HG03280 (cell line): ENCODE data around the gene PSEN1.

Experiments used
- ATAC-seq: cut with Tn5 transposase; IDR thresholded peaks from one replicate; pipeline ENCODE4 v1.9.1; 2021; ENCODE audit warnings: mild to moderate bottlenecking, moderate library complexity; ENCODE audit not compliant: unreplicated experiment

PSEN1 gene

DNA sequence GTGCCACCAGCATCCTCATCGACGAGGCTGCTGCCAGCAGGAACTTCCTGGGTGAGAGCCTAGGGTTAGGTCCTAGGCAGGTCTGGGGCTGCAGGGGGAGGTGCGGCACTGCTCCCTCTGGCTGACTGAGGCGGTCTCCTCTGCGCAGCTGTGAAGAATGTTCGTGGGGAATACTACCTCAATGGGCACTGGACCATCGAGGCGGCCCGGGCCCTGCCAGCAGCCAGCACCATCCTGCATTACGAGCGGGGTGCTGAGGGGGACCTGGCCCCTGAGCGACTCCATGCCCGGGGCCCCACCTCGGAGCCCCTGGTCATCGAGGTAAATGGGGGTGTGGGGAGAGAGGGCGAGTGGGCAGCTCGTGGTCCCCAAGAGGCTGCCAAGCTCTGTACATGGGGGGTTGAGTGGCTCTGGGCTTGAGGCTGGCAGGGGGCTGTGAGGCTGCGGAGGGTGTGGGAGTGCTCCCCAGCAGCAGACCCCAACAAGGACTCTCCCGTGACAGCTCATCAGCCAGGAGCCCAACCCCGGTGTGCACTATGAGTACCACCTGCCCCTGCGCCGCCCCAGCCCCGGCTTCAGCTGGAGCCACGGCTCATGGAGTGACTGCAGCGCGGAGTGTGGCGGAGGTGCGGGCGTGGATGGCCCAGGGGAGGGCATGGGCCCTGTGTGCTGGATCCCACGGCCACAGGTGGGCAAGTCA is 115.4 kb downstream of the PSEN1 start:
- ATAC-seq = no peak

DNA sequence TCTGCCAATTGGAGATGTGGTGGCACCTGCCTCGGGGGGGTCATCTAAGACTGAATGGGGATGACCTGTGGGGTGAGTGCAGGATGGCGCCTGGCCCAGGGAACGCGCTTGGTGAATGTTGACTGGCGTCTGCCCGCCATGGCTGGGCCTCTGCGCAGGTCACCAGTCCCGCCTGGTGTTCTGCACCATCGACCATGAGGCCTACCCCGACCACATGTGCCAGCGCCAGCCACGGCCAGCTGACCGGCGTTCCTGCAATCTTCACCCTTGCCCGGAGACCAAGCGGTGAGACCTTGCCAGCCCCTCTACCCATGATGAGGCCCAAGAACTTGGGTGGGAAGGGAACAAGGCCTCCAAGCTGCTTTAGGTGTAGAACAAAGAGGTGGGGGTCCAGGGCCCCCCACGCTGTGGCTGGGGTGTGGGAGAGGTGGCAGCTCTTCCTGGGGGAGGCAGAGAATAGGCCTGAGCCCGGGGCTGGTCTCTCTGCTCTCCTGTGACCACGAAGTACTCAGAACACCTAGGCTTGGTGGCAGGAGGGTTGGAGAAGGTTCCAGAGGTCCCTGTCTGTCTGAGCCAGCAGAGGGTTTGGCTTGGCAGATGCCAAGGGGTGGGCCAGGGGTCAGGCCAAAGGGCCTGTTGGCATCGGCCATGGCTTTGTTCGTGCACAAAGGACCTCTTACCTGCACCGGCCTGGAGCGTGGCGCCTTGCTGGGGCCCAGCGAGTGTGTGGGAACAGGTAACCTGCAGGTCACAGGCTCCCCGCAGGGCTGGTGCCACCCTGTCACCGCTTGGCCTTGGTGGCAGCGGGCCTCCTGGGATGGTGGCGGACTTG is 116.4 kb downstream of the PSEN1 start:
- ATAC-seq = no peak

DNA sequence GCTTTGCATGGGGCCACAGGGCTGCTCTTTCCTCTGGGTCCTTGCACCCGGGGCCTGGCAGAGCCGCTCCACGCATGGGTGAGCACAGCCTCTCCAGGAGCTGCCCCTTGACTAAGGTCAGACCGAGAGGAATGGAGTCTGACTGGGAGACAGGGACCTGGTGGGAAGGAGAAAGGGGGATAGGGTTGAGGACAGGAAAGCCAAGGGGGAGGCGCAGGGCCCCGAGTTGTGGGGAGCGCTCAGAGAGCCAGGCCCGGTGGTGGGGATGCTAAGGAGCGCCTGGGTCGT is 117.0 kb downstream of the PSEN1 start:
- ATAC-seq = no peak

DNA sequence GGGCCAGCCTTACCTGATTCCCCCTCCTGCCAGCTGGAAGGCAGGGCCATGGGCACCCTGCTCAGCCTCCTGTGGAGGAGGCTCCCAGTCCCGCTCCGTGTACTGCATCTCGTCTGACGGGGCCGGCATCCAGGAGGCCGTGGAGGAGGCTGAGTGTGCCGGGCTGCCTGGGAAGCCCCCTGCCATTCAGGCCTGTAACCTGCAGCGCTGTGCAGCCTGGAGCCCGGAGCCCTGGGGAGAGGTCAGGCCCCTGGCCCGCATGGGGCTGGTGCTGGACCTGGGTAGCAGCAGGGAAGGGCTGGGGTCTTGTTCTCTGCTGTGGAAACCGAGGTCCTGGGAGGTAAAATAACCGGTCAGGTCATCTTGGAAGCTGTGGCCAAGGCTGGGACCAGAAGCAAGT is 117.4 kb downstream of the PSEN1 start:
- ATAC-seq = no peak

GRCh38 chr14:73254247-73255004 is 118.1 kb downstream of the PSEN1 start:
- ATAC-seq = no peak

GRCh38 chr14:73255005-73255400 is 118.7 kb downstream of the PSEN1 start:
- no peak for ATAC-seq

DNA sequence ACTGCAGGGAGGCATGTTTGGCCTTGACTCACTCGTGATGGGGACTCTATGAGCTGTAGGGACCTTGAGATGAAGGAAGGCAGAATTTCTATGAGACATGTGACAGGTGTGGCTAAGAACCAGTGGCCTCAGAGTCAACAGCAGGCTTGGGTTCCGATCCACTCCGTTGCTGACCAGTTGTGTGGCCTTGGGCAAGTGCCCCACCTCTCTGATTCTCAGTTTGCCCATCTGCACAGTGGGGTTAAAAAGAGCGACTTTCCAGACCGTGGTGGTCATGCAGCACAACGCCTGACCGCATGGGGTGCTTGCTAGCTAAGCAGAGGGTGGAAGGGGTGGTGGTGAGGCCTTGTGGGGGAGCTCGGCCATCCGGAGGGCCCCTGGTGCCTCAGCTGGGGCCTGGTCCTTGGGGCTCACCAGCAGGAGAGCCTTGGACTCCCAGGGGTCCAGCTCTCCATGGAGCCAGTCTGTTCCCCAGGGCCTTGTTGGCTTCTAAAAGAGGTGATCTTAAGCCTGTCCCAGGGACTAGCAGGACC is 119.5 kb downstream of the PSEN1 start:
- no peak for ATAC-seq

DNA sequence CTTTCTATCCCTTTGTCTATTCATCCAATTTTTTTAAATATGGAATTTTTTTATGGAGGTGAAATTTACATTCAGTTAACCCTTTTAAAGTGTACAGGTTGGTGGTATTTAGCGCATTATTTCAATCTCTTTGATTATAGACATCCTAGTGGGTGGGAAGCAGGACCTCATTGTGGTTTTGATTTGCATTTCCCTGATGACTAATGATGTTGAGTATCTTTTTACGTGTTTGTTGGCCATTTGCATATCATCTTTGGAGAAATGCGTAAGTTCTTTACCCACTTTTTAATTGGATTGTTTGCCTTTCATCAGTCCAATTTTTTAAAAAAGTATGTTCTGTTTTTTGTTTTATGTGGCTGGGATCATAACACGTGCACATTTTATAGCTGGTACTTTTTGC is 121.8 kb downstream of the PSEN1 start:
- no peak for ATAC-seq

- no peak for ATAC-seq
Measured at GRCh38 chr14:73258845-73259611, 122.7 kb downstream of the PSEN1 start.

- no peak for ATAC-seq
Measured at GRCh38 chr14:73259837-73260236, 123.5 kb downstream of the PSEN1 start.

GRCh38 chr14:73260574-73260973 is 124.3 kb downstream of the PSEN1 start:
- no peak for ATAC-seq

DNA sequence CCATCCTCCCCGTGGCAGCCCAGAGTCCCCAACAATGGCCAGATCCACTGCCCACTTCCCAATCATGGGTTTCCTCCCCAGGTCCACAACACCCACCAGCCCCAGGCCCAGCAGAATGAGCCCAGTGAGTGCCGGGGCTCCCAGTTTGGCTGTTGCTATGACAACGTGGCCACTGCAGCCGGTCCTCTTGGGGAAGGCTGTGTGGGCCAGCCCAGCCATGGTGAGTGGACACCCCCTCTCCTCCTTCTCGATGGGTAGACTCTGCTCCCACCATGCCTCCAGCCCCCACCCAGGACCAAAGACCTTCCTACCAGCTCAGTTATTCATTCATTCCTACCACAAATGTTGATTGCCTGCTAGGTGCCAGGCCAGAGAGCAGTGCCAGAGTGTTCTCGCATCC is 124.8 kb downstream of the PSEN1 start:
- no peak for ATAC-seq

DNA sequence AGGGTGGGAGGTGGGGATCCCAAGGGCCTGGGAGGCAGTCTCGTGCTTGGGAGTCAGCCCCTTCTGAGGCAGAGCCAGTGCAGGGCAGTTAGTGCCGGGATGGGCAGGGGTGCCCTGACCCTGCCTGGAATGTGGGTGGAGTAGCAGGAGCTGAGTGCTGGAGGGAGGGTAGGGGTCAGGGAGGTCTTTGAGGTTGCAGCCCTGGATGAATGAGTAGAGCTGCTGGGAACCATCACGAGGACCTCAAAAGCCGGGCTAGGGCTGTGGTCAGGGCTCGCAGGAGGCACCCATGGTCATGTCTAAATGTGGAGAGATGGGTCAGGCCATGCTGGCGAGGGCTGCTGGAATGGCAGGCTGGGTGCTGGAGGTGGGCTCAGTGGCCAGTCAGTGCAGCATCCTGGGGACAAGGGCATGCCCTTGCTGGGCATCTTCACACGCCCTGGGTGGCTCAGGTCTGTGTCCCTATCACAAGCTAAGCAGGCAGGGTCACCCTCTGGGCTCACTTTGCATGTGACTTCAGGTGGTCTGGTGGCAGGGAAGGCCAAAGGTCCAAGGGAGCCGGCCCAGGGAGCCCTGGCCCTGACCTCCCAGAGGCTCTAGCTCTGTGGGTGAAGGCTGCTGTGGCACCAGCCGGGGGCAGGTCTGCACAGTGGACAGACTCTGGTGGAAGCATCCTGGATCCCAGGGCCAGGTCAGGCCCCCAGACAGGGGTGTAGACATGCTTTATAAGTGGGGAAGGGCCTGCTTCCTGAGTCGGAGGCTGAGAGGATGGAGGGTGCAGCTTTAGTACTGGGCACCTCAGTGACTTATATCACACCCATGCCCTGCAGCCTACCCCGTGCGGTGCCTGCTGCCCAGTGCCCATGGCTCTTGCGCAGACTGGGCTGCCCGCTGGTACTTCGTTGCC is 125.5 kb downstream of the PSEN1 start:
- no peak for ATAC-seq

DNA sequence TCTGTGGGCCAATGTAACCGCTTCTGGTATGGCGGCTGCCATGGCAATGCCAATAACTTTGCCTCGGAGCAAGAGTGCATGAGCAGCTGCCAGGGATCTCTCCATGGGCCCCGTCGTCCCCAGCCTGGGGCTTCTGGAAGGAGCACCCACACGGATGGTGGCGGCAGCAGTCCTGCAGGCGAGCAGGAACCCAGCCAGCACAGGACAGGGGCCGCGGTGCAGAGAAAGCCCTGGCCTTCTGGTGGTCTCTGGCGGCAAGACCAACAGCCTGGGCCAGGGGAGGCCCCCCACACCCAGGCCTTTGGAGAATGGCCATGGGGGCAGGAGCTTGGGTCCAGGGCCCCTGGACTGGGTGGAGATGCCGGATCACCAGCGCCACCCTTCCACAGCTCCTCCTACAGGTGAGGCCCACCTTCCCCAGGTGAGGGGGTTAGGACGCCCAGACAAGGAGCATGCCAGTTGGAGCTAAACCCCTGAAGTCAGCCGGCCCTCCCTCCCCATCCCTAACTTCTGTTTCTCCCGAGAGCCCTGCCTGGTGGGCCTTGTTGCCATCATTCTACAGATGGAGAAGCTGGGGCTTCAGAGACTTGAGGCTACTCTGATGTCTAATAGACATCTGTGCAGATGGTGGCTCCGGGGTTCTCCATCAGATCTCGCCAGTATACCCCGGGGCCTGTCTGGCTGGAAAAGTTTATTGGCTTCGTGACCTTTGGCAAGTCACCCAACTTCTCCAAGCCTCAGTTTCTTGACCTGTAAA is 126.3 kb downstream of the PSEN1 start:
- ATAC-seq = no peak

- ATAC-seq = no peak
Measured at GRCh38 chr14:73263606-73264005, 127.3 kb downstream of the PSEN1 start.

GRCh38 chr14:73264080-73264884 is 128.0 kb downstream of the PSEN1 start:
- no peak for ATAC-seq

DNA sequence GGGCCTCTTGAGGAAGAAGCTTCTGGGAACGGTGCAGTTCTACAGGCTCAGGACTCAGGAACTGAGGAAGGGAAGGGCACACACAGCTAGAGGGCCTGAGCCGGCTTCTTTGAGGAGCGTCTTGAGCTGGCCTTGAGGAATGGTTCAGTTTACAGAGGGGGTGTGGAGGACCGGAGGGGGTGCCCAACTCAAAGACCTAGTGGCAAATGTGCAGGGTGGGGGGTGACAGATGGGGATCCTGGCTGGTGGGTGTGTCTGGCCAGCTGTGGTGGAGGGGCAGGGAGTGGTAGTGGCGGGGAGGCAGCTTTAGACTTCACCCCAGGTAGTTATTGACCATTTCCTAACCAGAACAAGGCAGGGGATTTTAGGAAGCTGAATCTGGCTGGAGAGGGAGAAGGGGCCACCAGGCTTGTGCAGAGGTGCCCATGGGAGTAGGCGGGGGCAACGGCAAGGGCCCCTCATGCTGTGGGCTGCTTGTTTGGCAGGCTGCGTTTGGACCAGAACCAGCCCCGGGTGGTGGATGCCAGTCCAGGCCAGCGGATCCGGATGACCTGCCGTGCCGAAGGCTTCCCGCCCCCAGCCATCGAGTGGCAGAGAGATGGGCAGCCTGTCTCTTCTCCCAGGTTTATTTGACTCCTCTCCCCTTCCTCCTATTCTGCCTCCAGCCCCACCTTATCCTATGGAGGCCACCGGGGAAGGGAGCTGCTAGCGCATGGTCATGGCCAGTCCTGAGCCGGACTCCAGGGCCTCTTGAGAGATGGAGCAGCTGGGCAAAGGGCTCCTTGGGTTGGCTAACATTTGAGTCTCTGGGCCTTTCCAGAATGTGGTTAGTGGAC is 128.8 kb downstream of the PSEN1 start:
- ATAC-seq = no peak

- no peak for ATAC-seq
Measured at GRCh38 chr14:73265721-73266046, 129.4 kb downstream of the PSEN1 start.
